AG09319 (cell line): Measurements from ENCODE around the gene KNDC1.

Source experiments
- DNase-seq: peaks from one replicate; pipeline ENCODE4 v3.0.0-alpha.2; 2010; ENCODE audit warnings: low read depth; ENCODE audit errors: extremely low read depth
- TF ChIP-seq, protein P1 (sequence below): IDR thresholded peaks from 2 replicates; pipeline ENCODE4 v1.5.1; 2011; ENCODE audit warnings: low read depth, mild to moderate bottlenecking, inconsistent platforms, low read length, moderate library complexity

KNDC1 gene

DNA sequence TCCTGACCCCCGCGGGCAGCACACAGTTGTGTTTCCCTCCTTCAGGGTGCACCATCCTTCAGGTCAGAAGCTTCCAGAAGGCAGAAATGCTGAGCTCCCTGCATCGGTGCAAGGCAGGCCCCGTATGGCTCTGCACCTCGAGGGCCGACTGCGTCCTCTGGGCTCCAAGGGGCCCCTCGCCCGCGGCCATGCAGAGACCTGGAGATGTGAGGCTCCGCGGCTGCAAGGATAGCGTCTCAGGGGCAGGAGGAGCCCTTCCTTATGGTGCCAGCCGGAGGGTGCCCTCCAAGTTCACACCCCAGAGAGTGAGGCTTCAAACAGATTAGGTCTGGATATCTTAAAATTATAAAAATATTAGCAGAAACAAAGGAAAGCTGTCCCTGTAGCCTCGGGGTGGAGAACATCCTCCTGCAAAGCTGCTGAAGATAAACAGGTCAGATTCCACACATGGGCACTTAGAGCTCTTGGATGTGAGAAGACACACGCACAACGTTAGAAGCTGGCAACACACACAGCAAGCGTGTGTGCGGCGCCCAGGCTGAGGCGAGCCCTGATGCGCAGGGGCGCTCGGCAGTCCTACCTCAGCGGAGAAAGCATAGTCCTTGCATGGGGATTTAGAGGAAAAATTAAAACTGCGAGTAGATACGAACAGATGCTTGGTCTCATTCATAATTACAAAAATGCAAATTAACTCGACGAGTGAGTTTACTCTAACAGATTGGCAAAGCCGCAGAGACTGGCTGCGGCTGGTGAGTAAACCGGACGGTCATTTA lies 20.4 kb downstream of the KNDC1 start:
- DNase-seq = no peak
- TF ChIP-seq, protein P1, sequence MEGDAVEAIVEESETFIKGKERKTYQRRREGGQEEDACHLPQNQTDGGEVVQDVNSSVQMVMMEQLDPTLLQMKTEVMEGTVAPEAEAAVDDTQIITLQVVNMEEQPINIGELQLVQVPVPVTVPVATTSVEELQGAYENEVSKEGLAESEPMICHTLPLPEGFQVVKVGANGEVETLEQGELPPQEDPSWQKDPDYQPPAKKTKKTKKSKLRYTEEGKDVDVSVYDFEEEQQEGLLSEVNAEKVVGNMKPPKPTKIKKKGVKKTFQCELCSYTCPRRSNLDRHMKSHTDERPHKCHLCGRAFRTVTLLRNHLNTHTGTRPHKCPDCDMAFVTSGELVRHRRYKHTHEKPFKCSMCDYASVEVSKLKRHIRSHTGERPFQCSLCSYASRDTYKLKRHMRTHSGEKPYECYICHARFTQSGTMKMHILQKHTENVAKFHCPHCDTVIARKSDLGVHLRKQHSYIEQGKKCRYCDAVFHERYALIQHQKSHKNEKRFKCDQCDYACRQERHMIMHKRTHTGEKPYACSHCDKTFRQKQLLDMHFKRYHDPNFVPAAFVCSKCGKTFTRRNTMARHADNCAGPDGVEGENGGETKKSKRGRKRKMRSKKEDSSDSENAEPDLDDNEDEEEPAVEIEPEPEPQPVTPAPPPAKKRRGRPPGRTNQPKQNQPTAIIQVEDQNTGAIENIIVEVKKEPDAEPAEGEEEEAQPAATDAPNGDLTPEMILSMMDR = no peak

DNA sequence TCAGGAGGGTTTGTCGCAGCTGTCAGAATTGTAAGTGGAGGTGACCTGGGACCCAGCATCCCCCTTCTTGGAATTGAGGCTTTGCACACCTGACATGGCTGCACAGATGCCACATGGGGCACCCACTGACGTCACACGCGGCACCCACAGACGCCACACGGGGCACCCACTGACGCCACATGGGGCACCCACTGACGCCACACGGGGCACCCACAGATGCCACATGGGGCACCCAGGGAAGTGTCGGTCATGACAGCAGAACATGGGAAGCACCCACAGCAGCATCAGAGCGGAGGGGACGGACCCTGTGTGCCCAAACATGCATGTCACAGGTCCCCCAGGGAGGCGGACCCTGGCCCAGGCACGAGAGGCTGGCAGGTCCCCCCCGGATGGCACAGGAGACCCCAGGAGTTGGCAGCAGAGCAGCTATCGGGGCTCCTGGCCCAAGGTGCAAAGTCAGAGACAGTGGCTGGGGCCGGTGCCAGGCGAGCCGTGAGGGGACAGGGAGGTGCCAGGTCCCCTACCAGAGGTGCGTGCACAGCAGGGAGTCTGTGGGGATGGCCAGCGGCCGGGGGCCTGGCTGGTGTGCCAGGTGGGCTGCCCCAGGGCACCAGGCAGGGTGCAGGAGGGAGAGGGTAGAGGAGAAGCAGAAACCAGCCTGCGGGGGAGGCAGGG lies 21.1 kb downstream of the KNDC1 start:
- TF ChIP-seq, protein P1 = no peak
- DNase-seq = no peak

DNA sequence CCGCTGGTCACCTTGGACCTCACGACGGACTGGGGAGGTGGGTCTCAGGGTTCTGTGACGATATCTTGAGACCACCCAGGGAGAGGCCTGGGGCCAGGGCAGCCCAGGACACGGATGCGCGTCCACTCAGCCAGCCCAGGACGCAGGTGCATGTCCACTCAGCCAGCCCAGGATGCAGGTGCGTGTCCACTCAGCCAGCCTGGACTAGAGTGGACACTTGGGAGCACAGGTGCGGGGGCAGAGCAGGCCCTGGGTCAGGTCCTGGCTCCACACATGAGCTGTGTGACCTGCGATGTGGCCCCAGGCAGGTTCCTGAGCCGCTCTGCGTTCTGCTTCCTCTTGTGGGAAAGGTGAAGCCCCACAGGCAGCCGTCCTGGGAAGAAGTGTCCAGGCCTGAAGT lies 22.2 kb downstream of the KNDC1 start:
- DNase-seq = no peak

DNA sequence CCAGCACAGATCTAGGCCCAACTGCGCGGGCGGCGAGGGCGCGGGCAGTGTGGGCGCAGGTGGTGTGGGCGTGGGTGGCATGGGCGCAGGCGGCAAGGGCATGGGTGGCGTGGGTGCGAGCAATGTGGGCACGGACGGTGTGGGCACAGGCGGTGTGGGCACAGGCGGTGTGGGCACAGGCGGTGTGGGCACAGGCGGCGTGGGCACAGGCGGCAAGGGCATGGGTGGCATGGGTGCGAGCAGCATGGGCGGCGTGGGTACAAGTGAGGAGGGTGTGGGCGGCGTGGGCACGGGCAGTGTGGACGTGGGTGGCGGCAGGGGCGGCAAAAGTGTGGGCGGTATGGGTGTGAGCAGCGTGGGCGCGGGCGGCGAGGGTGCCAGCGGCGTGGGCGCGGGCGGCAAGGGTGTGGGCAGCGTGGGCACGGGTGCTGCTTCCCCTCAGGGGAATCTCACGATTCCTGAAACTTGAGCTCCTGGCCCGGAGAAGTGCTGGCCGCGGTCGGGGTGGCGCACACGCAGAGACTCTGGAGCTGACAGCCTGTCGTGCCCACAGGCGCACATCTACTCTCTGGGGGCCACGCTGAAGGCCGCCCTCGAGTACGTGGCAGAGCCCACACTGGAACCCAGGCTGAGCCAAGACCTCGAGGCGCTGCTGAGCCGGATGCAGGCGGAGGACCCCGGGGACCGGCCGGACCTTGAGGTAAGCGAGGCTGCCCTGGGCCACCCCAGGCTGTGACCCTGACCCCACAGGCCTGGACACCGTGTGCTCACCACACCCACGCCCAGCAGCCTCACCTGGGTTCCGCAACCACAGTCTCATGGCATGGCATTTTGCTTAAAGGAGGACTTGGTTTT lies 23.0 kb downstream of the KNDC1 start:
- DNase-seq = no peak
- TF ChIP-seq, protein P1 = no peak

More for the DNA sequence above, 22.2 kb downstream of the KNDC1 start:
- TF ChIP-seq, protein P1 = no peak

DNA sequence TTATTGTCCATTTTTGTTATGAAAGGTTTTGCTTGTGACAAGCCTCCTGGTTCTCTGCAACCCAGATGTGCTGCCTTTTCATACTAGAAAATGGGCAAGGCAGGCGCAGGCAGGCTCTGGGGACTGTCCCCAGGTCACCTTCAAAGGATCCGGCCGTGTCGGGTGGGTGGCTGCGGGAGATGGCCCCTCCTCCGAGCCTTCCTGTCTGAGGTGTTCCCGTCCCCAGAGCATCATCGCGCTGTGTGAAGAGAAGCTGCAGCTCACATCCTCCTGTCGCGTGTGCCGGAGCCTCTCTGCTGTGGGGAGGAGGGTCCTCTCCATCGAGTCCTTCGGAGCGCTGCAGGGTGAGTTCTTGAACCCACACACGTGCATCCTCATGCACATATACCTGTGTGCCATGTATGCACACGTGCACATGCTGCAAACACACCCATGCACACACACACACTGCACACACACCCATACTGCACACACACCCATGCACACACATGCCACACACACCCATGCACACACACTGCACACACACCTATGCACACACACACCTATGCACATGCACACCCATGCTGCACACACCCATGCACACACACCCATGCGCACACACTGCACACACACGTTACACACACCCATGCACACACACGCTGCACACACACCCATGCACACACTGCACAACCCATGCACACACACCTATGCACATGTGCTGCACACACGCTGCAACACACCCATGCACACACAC lies 23.8 kb downstream of the KNDC1 start:
- TF ChIP-seq, protein P1 = no peak

DNA sequence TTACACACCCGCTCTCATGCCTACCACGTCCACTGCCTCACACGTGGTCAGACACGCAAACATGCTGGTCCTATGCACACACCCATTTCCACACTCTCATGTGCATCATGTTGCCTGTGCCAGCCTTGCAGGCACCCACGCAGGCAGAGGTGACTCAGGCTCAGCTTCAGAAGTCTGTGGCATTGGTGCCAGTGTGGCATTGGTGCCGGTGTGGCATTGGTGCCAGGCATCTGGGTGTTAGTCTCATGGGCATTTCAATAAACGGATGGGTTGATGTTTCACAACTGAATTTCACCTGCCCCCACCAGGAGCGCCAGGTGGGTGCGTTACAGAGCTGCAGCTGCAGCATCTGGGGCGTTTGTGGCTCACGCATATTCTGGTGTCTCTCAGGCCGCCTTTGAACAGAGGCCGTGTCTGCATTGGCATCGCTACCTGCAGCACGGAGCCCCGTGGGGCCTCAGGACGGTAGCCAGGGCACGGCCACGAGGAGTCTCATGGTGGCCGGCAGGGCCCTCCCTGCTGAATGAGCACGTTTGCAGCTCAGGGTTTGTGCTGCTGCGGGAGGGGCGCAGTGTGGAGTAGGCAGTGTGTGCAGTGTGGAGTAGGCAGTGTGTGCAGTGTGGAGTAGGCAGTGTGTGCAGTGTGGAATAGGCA lies 24.7 kb downstream of the KNDC1 start:
- TF ChIP-seq, protein P1 = no peak
- no peak for DNase-seq

More for the DNA sequence above, 23.8 kb downstream of the KNDC1 start:
- DNase-seq = no peak
